Naive thymus-derived CD4-positive, alpha-beta T cell (primary cell): ENCODE data around the gene FRK. TPM values are rescaled to one million over a fixed set of nuclear protein-coding genes. Genes with fewer than 3 reads are reported as not detected.
"Not testable (repeated sequence)": the region's sequence is repeated elsewhere in the genome, so short reads cannot be mapped to it uniquely, and the experiment has no call there.

Source experiments
- ATAC-seq: fragments of 150-1000 bp; cut with Tn5 transposase; 2 replicates; pipeline ENCODE4 v1.10.0; 2021; ENCODE audit warnings: mild to moderate bottlenecking, moderate library complexity
- CTCF ChIA-PET: fragments of 350-600 bp; sonication (Branson Sonifier 250); formaldehyde crosslinking; loops from one replicate; lab custom pipeline; 2021; ENCODE audit warnings: antibody characterized with exemption; lab: Charles Lee
- POLR2A ChIA-PET: fragments of 350-600 bp; sonication (Branson Sonifier 250); formaldehyde crosslinking; loops from one replicate; lab custom pipeline; 2021; ENCODE audit warnings: antibody characterized with exemption, inconsistent platforms; lab: Charles Lee
- DNase-seq, 9 donors: peaks; one replicate each; pipeline versions ENCODE4 v3.0.0 to v3.0.0-alpha.2; 2020 to 2022; ENCODE audit warnings: mixed read lengths in 1 of 9
- H3K27ac ChIP-seq: one replicate; pipeline ENCODE4 v1.7.0; 2013; ENCODE audit warnings: mild to moderate bottlenecking, low read depth, low read length, moderate library complexity
- H3K27me3 ChIP-seq, 2 donors: one replicate each; pipeline ENCODE4 v1.7.0; 2013; ENCODE audit warnings: low read length in 2 of 2, mild to moderate bottlenecking in 2 of 2, moderate library complexity in 2 of 2; ENCODE audit not compliant: control insufficient read depth in 2 of 2, insufficient read depth in 2 of 2
- H3K36me3 ChIP-seq, 3 experiments: 1 replicate in 2 of 3; 2 replicates in 1 of 3; pipeline ENCODE4 v1.7.0; 2013; ENCODE audit warnings: low read length in 3 of 3, mild to moderate bottlenecking in 3 of 3, moderate library complexity in 1 of 3; ENCODE audit not compliant: insufficient read depth in 3 of 3, control insufficient read depth in 2 of 3
- H3K4me1 ChIP-seq, 2 donors: one replicate each; pipeline ENCODE4 v1.7.0; 2013; ENCODE audit warnings: low read length in 2 of 2, mild to moderate bottlenecking in 2 of 2, moderate library complexity in 1 of 2; ENCODE audit not compliant: control insufficient read depth in 2 of 2, insufficient read depth in 2 of 2
- H3K4me3 ChIP-seq: 2 replicates; pipeline ENCODE4 v1.7.0; 2013; ENCODE audit warnings: mild to moderate bottlenecking, low read length
- H3K9me3 ChIP-seq, 3 experiments: 1 replicate in 2 of 3; 2 replicates in 1 of 3; pipeline ENCODE4 v1.7.0; 2013; ENCODE audit warnings: low read length in 3 of 3; ENCODE audit not compliant: control insufficient read depth in 2 of 3
- H3K27ac Mint-ChIP-seq, 9 donors: one replicate each; pipeline ENCODE4 v1.8.0; 2020 to 2022; ENCODE audit warnings: mixed read lengths in 9 of 9, mild to moderate bottlenecking in 8 of 9, moderate library complexity in 5 of 9, inconsistent platforms in 2 of 9
- H3K27me3 Mint-ChIP-seq, 5 donors: one replicate each; pipeline ENCODE4 v1.8.0; 2021 to 2022; ENCODE audit warnings: mixed read lengths in 5 of 5, mild to moderate bottlenecking in 1 of 5
- H3K36me3 Mint-ChIP-seq, 5 donors: one replicate each; pipeline ENCODE4 v1.8.0; 2020 to 2022; ENCODE audit warnings: mixed read lengths in 5 of 5, mild to moderate bottlenecking in 3 of 5, inconsistent platforms in 1 of 5
- H3K4me1 Mint-ChIP-seq, 7 donors: one replicate each; pipeline ENCODE4 v1.8.0; 2020 to 2022; ENCODE audit warnings: mixed read lengths in 7 of 7, mild to moderate bottlenecking in 3 of 7, inconsistent platforms in 1 of 7
- H3K4me3 Mint-ChIP-seq, 10 donors: one replicate each; pipeline ENCODE4 v1.8.0; 2020 to 2022; ENCODE audit warnings: mild to moderate bottlenecking in 10 of 10, mixed read lengths in 10 of 10, moderate library complexity in 6 of 10, inconsistent platforms in 2 of 10
- H3K9me3 Mint-ChIP-seq, 11 donors: one replicate each; pipeline ENCODE4 v1.8.0; 2020 to 2022; ENCODE audit warnings: mixed read lengths in 11 of 11, mild to moderate bottlenecking in 4 of 11, inconsistent platforms in 1 of 11, moderate library complexity in 1 of 11
- intact Hi-C, 2 donors: fragments of 100-400 bp; cut with micrococcal nuclease; formaldehyde crosslinking; loops; one replicate each; pipeline ENCODE4 v1.15.1; 2023
- polyA plus RNA-seq, 2 donors: library from polyadenylated mRNA; unstranded; fragments of 300-500 nt; fragmentation: Illumina TruSeq; gene quantifications; one replicate each; pipeline ENCODE4 v1.2.3, GENCODE V29; 2021
- total RNA-seq, 6 experiments: library from RNA in 5 of 6; stranded (reverse) in 5 of 6; gene quantifications; 1 replicate in 5 of 6; 2 replicates in 1 of 6; pipeline ENCODE4 v1.2.3 and lab custom pipeline; 2021 to 2026

Gene FRK
- total and polyA plus RNA-seq, 7 experiments from 2014 or later, result 0.02 to 0.05 (median 0.04) TPM; not detected in 3

GRCh38 chr6:115947966-115948541, 112.6 kb downstream of the FRK start:
- no peak overlapping the region for H3K4me3 Mint-ChIP-seq
- H3K4me1 ChIP-seq, result no peaks in the 10 kb centered on the region
- H3K27ac ChIP-seq, result no peak overlapping the region
- no peak for DNase-seq
- H3K4me3 ChIP-seq, result no peak overlapping the region
- H3K36me3 ChIP-seq, result no peaks in the 10 kb centered on the region
- POLR2A ChIA-PET, result no interaction called here
- ATAC-seq, result no peak
- H3K9me3 Mint-ChIP-seq, result peaks cover 0 to 13% (median 5%) of the 10 kb centered on the region in 11 donors
- H3K4me1 Mint-ChIP-seq, result no peaks in the 10 kb centered on the region
- no peaks in the 10 kb centered on the region for H3K9me3 ChIP-seq
- H3K36me3 Mint-ChIP-seq, result no peaks in the 10 kb centered on the region
- no peaks in the 10 kb centered on the region for H3K27me3 ChIP-seq
- H3K27ac Mint-ChIP-seq, result no peak overlapping the region
- intact Hi-C loops, result no loop called here
- CTCF ChIA-PET, result no interaction called here
- peaks cover 0 to 6% (median 0%) of the 10 kb centered on the region in 5 donors for H3K27me3 Mint-ChIP-seq

GRCh38 chr6:115945812-115946211, 114.9 kb downstream of the FRK start:
- H3K9me3 Mint-ChIP-seq, result peaks cover 0 to 14% (median 6%) of the 10 kb centered on the region in 11 donors
- Histone ChIP-seq H3K4me3 (no peak overlapping the region), H3K9me3 (no peaks in the 10 kb centered on the region), H3K27ac (no peak overlapping the region), H3K27me3 (no peaks in the 10 kb centered on the region), H3K4me1 (no peaks in the 10 kb centered on the region), H3K36me3 (no peaks in the 10 kb centered on the region)
- DNase-seq, result no peak
- no peak for ATAC-seq
- intact Hi-C loops, result no loop called here
- no peaks in the 10 kb centered on the region for H3K36me3 Mint-ChIP-seq
- H3K4me3 Mint-ChIP-seq, result no peak overlapping the region
- ChIA-PET POLR2A (no interaction called here), CTCF (no interaction called here)
- peaks cover 0 to 6% (median 0%) of the 10 kb centered on the region in 5 donors for H3K27me3 Mint-ChIP-seq
- no peak overlapping the region for H3K27ac Mint-ChIP-seq
- no peaks in the 10 kb centered on the region for H3K4me1 Mint-ChIP-seq

- H3K27ac ChIP-seq, result no peak overlapping the region
- peaks cover 0 to 6% (median 0%) of the 10 kb centered on the region in 5 donors for H3K27me3 Mint-ChIP-seq
- no peaks in the 10 kb centered on the region for H3K36me3 ChIP-seq
- no peak overlapping the region for H3K4me3 Mint-ChIP-seq
- H3K27me3 ChIP-seq, result no peaks in the 10 kb centered on the region
- DNase-seq (no peak), ATAC-seq (no peak)
- CTCF ChIA-PET, result no interaction called here
- H3K27ac Mint-ChIP-seq, result no peak overlapping the region
- H3K4me3 ChIP-seq, result no peak overlapping the region
- intact Hi-C loops, result no loop called here
- no peaks in the 10 kb centered on the region for H3K36me3 Mint-ChIP-seq
- peaks cover 0 to 16% (median 6%) of the 10 kb centered on the region in 11 donors for H3K9me3 Mint-ChIP-seq
- H3K9me3 ChIP-seq, result no peaks in the 10 kb centered on the region
- no peaks in the 10 kb centered on the region for H3K4me1 ChIP-seq
- POLR2A ChIA-PET, result no interaction called here
- no peaks in the 10 kb centered on the region for H3K4me1 Mint-ChIP-seq
Observed at GRCh38 chr6:115945306-115945705, 115.4 kb downstream of the FRK start.

GRCh38 chr6:115944829-115945228, 115.9 kb downstream of the FRK start:
- H3K27ac ChIP-seq, H3K27ac Mint-ChIP-seq, ATAC-seq, H3K27me3 ChIP-seq, POLR2A ChIA-PET, H3K4me3 Mint-ChIP-seq, CTCF ChIA-PET, H3K4me1 Mint-ChIP-seq, H3K36me3 ChIP-seq, H3K27me3 Mint-ChIP-seq, H3K36me3 Mint-ChIP-seq, H3K4me3 ChIP-seq, DNase-seq, H3K4me1 ChIP-seq, H3K9me3 ChIP-seq, intact Hi-C loops: not testable (repeated sequence)
- H3K9me3 Mint-ChIP-seq, result peaks cover 0 to 16% (median 6%) of the 10 kb centered on the region in 11 donors

GRCh38 chr6:115937502-115937901, 123.2 kb downstream of the FRK start:
- H3K4me3 Mint-ChIP-seq, result not testable (repeated sequence)
- H3K9me3 Mint-ChIP-seq, result peaks cover 1 to 27% (median 7%) of the 10 kb centered on the region in 11 donors

GRCh38 chr6:115935361-115935760, 125.3 kb downstream of the FRK start:
- CTCF ChIA-PET, result no interaction called here
- H3K9me3 Mint-ChIP-seq, result peaks cover 0 to 20% (median 5%) of the 10 kb centered on the region in 11 donors
- H3K36me3 Mint-ChIP-seq, result no peaks in the 10 kb centered on the region

More at GRCh38 chr6:115937502-115937901, 123.2 kb downstream of the FRK start:
- H3K36me3 Mint-ChIP-seq, H3K36me3 ChIP-seq, POLR2A ChIA-PET, H3K4me1 Mint-ChIP-seq, H3K9me3 ChIP-seq, intact Hi-C loops, ATAC-seq, H3K27ac ChIP-seq, H3K27me3 Mint-ChIP-seq, DNase-seq, H3K4me3 ChIP-seq, H3K4me1 ChIP-seq, CTCF ChIA-PET, H3K27me3 ChIP-seq, H3K27ac Mint-ChIP-seq: not testable (repeated sequence)

GRCh38 chr6:115934829-115935228, 125.9 kb downstream of the FRK start:
- Histone ChIP-seq H3K27ac (no peak overlapping the region), H3K4me1 (no peaks in the 10 kb centered on the region), H3K4me3 (no peak overlapping the region), H3K9me3 (no peaks in the 10 kb centered on the region), H3K36me3 (no peaks in the 10 kb centered on the region), H3K27me3 (peaks cover 0 to 3% of the 10 kb centered on the region in 2 donors)
- POLR2A ChIA-PET, result no interaction called here
- intact Hi-C loops, result no loop called here
- no peaks in the 10 kb centered on the region for H3K4me1 Mint-ChIP-seq
- H3K9me3 Mint-ChIP-seq, result peaks cover 0 to 15% (median 5%) of the 10 kb centered on the region in 11 donors
- H3K36me3 Mint-ChIP-seq, result no peaks in the 10 kb centered on the region
- CTCF ChIA-PET, result no interaction called here
- no peak for ATAC-seq
- H3K27ac Mint-ChIP-seq, result no peak overlapping the region
- no peak for DNase-seq
- H3K4me3 Mint-ChIP-seq, result no peak overlapping the region
- peaks cover 0 to 8% (median 0%) of the 10 kb centered on the region in 5 donors for H3K27me3 Mint-ChIP-seq

More at GRCh38 chr6:115935361-115935760, 125.3 kb downstream of the FRK start:
- Histone ChIP-seq H3K27me3 (peaks cover 0 to 3% of the 10 kb centered on the region in 2 donors), H3K27ac (no peak overlapping the region), H3K4me1 (no peaks in the 10 kb centered on the region), H3K4me3 (no peak overlapping the region), H3K36me3 (no peaks in the 10 kb centered on the region), H3K9me3 (no peaks in the 10 kb centered on the region)
- Mint-ChIP-seq H3K4me3 (no peak overlapping the region), H3K27me3 (peaks cover 0 to 8% (median 0%) of the 10 kb centered on the region in 5 donors), H3K27ac (no peak overlapping the region), H3K4me1 (no peaks in the 10 kb centered on the region)
- intact Hi-C loops, result no loop called here
- ATAC-seq, result no peak
- POLR2A ChIA-PET, result no interaction called here
- no peak for DNase-seq
